HepG2 (cell line): ENCODE results near the gene ZNF571. TPM values are rescaled to one million over a fixed set of nuclear protein-coding genes. Genes with fewer than 3 reads are reported as not detected.

Experiments used
- ATAC-seq: fragments of 200-7000 bp; cut with Tn5 transposase; 3 replicates; pipeline ENCODE4 v1.9.1; 2020; ENCODE audit warnings: mild to moderate bottlenecking, moderate library complexity
- BruUV-seq: library from RNA; stranded (reverse); fragments of 400-500 nt; replicated peaks from 2 replicates; lab custom pipeline; 2021; lab: Mats Ljungman, UMichigan
- CTCF ChIA-PET: fragments of 300-600 bp; formaldehyde crosslinking; extraction: SDS; loops from one replicate; lab custom pipeline; 2021; ENCODE audit warnings: low total read pairs, inconsistent platforms, low intra/inter-chr PET ratio; lab: Yijun Ruan, JAX
- POLR2A ChIA-PET: fragments of 350-600 bp; sonication (Branson Sonifier 250); formaldehyde crosslinking; loops from one replicate; lab custom pipeline; 2020; ENCODE audit warnings: antibody characterized with exemption, inconsistent platforms; lab: Yijun Ruan, JAX
- DNase-seq: peaks from one replicate; pipeline ENCODE4 v3.0.0-alpha.2; 2015; ENCODE audit warnings: low spot score
- FAIRE-seq: peaks from 3 replicates; lab custom pipeline; 2011; peaks lifted over from hg19 to GRCh38; lab: Jason Lieb, UNC
- H2AFZ ChIP-seq: one replicate; pipeline ENCODE4 v1.6.1; 2011; ENCODE audit warnings: low read length, inconsistent platforms
- H3K27ac ChIP-seq: fragments of 300-600 bp; 3 replicates; pipeline ENCODE4 v1.8.0; 2011; ENCODE audit warnings: mixed run types, mild to moderate bottlenecking, mixed read lengths, low read length, inconsistent platforms; ENCODE audit not compliant: insufficient read depth; ENCODE audit errors: extremely low read length
- H3K27me3 ChIP-seq, 2 experiments: fragments of 200-600 bp in 1 of 2; 2 replicates in 1 of 2; 3 replicates in 1 of 2; pipeline versions ENCODE4 v1.6.0 to v1.8.0; 2011; ENCODE audit warnings: low read length in 2 of 2, mild to moderate bottlenecking in 2 of 2, moderate library complexity in 2 of 2, inconsistent platforms in 1 of 2; ENCODE audit not compliant: insufficient read depth in 2 of 2, control insufficient read depth in 1 of 2
- H3K36me3 ChIP-seq, 2 experiments: fragments of 200-600 bp in 1 of 2; replicated peaks in 1 of 2; 2 replicates in 1 of 2; 3 replicates in 1 of 2; pipeline versions ENCODE4 v1.5.1 to v1.8.0; 2011; ENCODE audit warnings: low read length in 2 of 2, inconsistent platforms in 1 of 2; ENCODE audit not compliant: insufficient read depth in 2 of 2, control insufficient read depth in 1 of 2
- H3K4me1 ChIP-seq: 2 replicates; pipeline ENCODE4 v1.5.1; 2012; ENCODE audit warnings: low read length, inconsistent platforms; ENCODE audit not compliant: insufficient read depth
- H3K4me2 ChIP-seq: 2 replicates; pipeline ENCODE4 v1.6.0; 2011; ENCODE audit warnings: low read depth, low read length, inconsistent platforms
- H3K4me3 ChIP-seq, 3 experiments: fragments of 200-600 bp in 1 of 3; sonication (generic), shearing (Covaris generic) in 1 of 3; replicated peaks in 1 of 3; 2 replicates each; pipeline ENCODE4 v1.5.1; 2011 to 2016; ENCODE audit warnings: low read length in 3 of 3, inconsistent platforms in 2 of 3, low read depth in 2 of 3, mild to moderate bottlenecking in 2 of 3, control low read depth in 1 of 3, mixed read lengths in 1 of 3; ENCODE audit not compliant: insufficient read depth in 1 of 3
- H3K79me2 ChIP-seq: one replicate; pipeline ENCODE4 v1.6.1; 2011; ENCODE audit warnings: low read length, inconsistent platforms; ENCODE audit not compliant: insufficient read depth
- H3K9ac ChIP-seq: 2 replicates; pipeline ENCODE4 v1.6.0; 2011; ENCODE audit warnings: mild to moderate bottlenecking, low read depth, low read length, inconsistent platforms; ENCODE audit not compliant: insufficient read depth
- H3K9me3 ChIP-seq: 2 replicates; pipeline ENCODE4 v1.5.1; 2012; ENCODE audit warnings: mild to moderate bottlenecking, low read length
- H4K20me1 ChIP-seq: 2 replicates; pipeline ENCODE4 v1.6.0; 2011; ENCODE audit warnings: inconsistent platforms, mild to moderate bottlenecking, low read length, moderate library complexity; ENCODE audit not compliant: insufficient read depth
- HES4 ChIP-seq: sonication (generic); formaldehyde crosslinking; IDR thresholded peaks from 2 replicates; pipeline ENCODE4 v1.9.0; 2021; ENCODE audit warnings: mild to moderate bottlenecking, missing genetic modification reagents, borderline replicate concordance
- MAFK ChIP-seq, 2 experiments: IDR thresholded peaks in 1 of 2; conservative IDR thresholded peaks in 1 of 2; 2 replicates each; pipeline ENCODE4 v1.6.1; 2011; ENCODE audit warnings: improper control_type of control experiment in 2 of 2, low read length in 2 of 2
- PPARG ChIP-seq: conservative IDR thresholded peaks from 2 replicates; pipeline ENCODE4 v1.6.1; 2016; ENCODE audit warnings: missing biosample characterization, missing genetic modification reagents
- SKI ChIP-seq: fragments of 450-650 bp; IDR thresholded peaks from one replicate; pipeline ENCODE4 v1.6.1; 2018; ENCODE audit warnings: mild to moderate bottlenecking; ENCODE audit not compliant: partially characterized antibody
- ZNF263 ChIP-seq: sonication (generic); formaldehyde crosslinking; IDR thresholded peaks from 2 replicates; pipeline ENCODE4 v1.4.0; 2020; ENCODE audit warnings: missing genetic modification reagents
- ZNF292 ChIP-seq: sonication (generic); formaldehyde crosslinking; IDR thresholded peaks from 2 replicates; pipeline ENCODE4 v1.8.1; 2022; ENCODE audit warnings: mild to moderate bottlenecking, low read depth, missing genetic modification reagents, borderline replicate concordance
- ZNF431 ChIP-seq: sonication (generic); formaldehyde crosslinking; IDR thresholded peaks from 2 replicates; pipeline ENCODE4 v1.9.0; 2022; ENCODE audit warnings: missing genetic modification reagents, low read depth, mild to moderate bottlenecking, borderline replicate concordance
- ZNF552 ChIP-seq: sonication (generic); formaldehyde crosslinking; IDR thresholded peaks from 2 replicates; pipeline ENCODE4 v1.9.0; 2022; ENCODE audit warnings: missing genetic modification reagents, mild to moderate bottlenecking, borderline replicate concordance
- WGBS: methylation state at CpG from one replicate; pipeline ENCODE4 v1.1.6; 2017; ENCODE audit warnings: low lambda C conversion rate; 5-methylcytosine and 5-hydroxymethylcytosine counted together
- in situ Hi-C: cut with HindIII; loops from 2 replicates; pipeline ENCODE4 v1.10.0; 2017; ENCODE audit warnings: low pct_unique_long_range_greater_than_20kb; ENCODE audit not compliant: extremely low pct_ligation_motif_present
- intact Hi-C: fragments of 100-400 bp; cut with micrococcal nuclease; formaldehyde crosslinking; loops from one replicate; pipeline ENCODE4 v1.10.0; 2022; ENCODE audit not compliant: unreplicated experiment
- polyA plus RNA-seq, 8 experiments: library from polyadenylated mRNA; depleted of rRNA in 3 of 8; stranded (reverse) in 7 of 8; unstranded in 1 of 8; fragments of >200 nt; fragmentation: Illumina TruSeq in 4 of 8; extraction: Trizol in 4 of 8; gene quantifications; 2 replicates each; pipeline versions ENCODE4 v1.2.1 to v1.2.3, GENCODE V29; 2011 to 2016; ENCODE audit warnings: low read depth in 4 of 8, missing spikeins in 1 of 8, mixed read lengths in 1 of 8; ENCODE audit not compliant: insufficient read depth in 1 of 8
- total RNA-seq, 5 experiments: library from RNA; depleted of rRNA; stranded (reverse); fragments of >200 nt; fragmentation: Illumina TruSeq; extraction: Trizol; gene quantifications; 2 replicates each; pipeline ENCODE4 v1.2.3, GENCODE V29; 2016; ENCODE audit warnings: low read depth in 1 of 5
- TF ChIP-seq, protein P1 (sequence below): sonication (generic); formaldehyde crosslinking; IDR thresholded peaks from 2 replicates; pipeline ENCODE4 v1.8.0; 2022; ENCODE audit warnings: missing genetic modification reagents, mild to moderate bottlenecking, moderate library complexity, borderline replicate concordance
- TF ChIP-seq, protein P2 (sequence below), 2 experiments: sonication (generic) in 1 of 2; formaldehyde crosslinking in 1 of 2; IDR thresholded peaks; 2 replicates each; pipeline versions ENCODE4 v1.4.0 to v1.6.1; 2018 to 2020; ENCODE audit warnings: missing genetic modification reagents in 2 of 2, borderline replicate concordance in 1 of 2, low read depth in 1 of 2, mild to moderate bottlenecking in 1 of 2, missing biosample characterization in 1 of 2

ZNF571 gene
- total and polyA plus RNA-seq, 2 of the 13 experiments (the other 11 are each of a cell fraction or from before 2014, with no cell fraction given), result 1.3 to 1.9 TPM

DNA sequence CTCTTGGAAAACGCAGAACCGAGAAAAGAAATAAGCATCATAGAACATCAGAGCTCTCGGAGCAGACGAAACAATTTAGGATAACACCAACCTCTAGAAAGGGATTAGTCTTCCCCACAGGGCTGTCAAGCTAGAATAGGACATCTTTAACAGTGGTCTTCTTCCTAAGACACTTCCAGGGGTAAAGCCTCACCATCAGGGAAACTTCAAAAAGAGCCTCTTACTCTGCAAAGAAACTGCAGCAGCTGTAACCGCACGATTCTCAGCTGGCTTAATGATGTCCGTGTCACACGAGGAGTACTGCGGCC is 642 bp downstream of the ZNF571 start:
- Histone ChIP-seq H4K20me1 (no peaks in the 10 kb centered on the region), H3K79me2 (no peaks in the 10 kb centered on the region), H3K36me3 (no peaks in the 10 kb centered on the region), H3K4me3 (peak overlapping the region; percentile 70 to 96 (median 88)), H3K27ac (peak overlapping the region; percentile 73), H3K9ac (peak overlapping the region; percentile 71), H3K9me3 (peaks cover 16% of the 10 kb centered on the region; the same call in 1 of the 2 replicates), H3K27me3 (no peaks in the 10 kb centered on the region; a peak in 1 of 5 replicates), H3K4me1 (peaks cover 14% of the 10 kb centered on the region; the same call in 1 of the 2 replicates), H2AFZ (peak overlapping the region; percentile 56), H3K4me2 (peak overlapping the region; percentile 93)
- ATAC-seq (no peak), FAIRE-seq (no peak), DNase-seq (no peak)
- CTCF ChIA-PET, result no interaction called here
- in situ Hi-C loops (no loop called here), intact Hi-C loops (loop anchor here (2.0 to 5.0 kb wide), 2 partner anchors 63 to 127 kb away; partner anchors contain the start of genes ZFP30 and ZNF569)
- POLR2A ChIA-PET, result interaction anchor here (0.7 to 1.9 kb wide), 12 partner anchors 61 to 1066 kb away, joined by 3 to 11 read pairs (median 4); partner anchors contain the start of genes SIPA1L3, WDR87, ZFP30 and ZNF260
- TF ChIP-seq ZNF431 (CRISPR knock-in tag) (no peak), PPARG (CRISPR knock-in tag) (no peak), ZNF263 (CRISPR knock-in tag) (no peak), SKI (no peak), HES4 (CRISPR knock-in tag) (no peak), ZNF292 (no peak), ZNF552 (no peak), MAFK (conservative IDR thresholded peaks at IDR 0.05 in 1 of 2, IDR thresholded peaks at IDR 0.05 in 1 of 2; ENCODE audit: low read length in 2 of 2) (no peak)
- TF ChIP-seq, protein P1, sequence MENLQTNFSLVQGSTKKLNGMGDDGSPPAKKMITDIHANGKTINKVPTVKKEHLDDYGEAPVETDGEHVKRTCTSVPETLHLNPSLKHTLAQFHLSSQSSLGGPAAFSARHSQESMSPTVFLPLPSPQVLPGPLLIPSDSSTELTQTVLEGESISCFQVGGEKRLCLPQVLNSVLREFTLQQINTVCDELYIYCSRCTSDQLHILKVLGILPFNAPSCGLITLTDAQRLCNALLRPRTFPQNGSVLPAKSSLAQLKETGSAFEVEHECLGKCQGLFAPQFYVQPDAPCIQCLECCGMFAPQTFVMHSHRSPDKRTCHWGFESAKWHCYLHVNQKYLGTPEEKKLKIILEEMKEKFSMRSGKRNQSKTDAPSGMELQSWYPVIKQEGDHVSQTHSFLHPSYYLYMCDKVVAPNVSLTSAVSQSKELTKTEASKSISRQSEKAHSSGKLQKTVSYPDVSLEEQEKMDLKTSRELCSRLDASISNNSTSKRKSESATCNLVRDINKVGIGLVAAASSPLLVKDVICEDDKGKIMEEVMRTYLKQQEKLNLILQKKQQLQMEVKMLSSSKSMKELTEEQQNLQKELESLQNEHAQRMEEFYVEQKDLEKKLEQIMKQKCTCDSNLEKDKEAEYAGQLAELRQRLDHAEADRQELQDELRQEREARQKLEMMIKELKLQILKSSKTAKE (CRISPR knock-in tag), result no peak
- TF ChIP-seq, protein P2, sequence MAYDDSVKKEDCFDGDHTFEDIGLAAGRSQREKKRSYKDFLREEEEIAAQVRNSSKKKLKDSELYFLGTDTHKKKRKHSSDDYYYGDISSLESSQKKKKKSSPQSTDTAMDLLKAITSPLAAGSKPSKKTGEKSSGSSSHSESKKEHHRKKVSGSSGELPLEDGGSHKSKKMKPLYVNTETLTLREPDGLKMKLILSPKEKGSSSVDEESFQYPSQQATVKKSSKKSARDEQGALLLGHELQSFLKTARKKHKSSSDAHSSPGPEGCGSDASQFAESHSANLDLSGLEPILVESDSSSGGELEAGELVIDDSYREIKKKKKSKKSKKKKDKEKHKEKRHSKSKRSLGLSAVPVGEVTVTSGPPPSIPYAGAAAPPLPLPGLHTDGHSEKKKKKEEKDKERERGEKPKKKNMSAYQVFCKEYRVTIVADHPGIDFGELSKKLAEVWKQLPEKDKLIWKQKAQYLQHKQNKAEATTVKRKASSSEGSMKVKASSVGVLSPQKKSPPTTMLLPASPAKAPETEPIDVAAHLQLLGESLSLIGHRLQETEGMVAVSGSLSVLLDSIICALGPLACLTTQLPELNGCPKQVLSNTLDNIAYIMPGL (CRISPR knock-in tag; IDR thresholded peaks at IDR 0.05; ENCODE audit: borderline replicate concordance in 1 of 2, low read depth in 1 of 2), result no peak
- TSS peak; percentile 66 for BruUV-seq
- WGBS, result 22% methylated on average over 4 of the region's 9 CpGs
